Transverse colon (tissue), 4 donors: ENCODE results near the gene GGTLC3.
"Not testable (repeated sequence)": the region's sequence is repeated elsewhere in the genome, so short reads cannot be mapped to it uniquely, and the experiment has no call there.

ENCODE experiments used
- POLR2A ChIP-seq: fragments of 450-650 bp; IDR thresholded peaks from one replicate; pipeline ENCODE4 v1.6.1; 2016; ENCODE audit warnings: antibody characterized with exemption, mild to moderate bottlenecking, moderate library complexity
- POLR2AphosphoS5 ChIP-seq, 3 donors: sonication (generic); formaldehyde crosslinking; IDR thresholded peaks; one replicate each; pipeline ENCODE4 v1.6.1; 2016; ENCODE audit warnings: antibody characterized with exemption in 3 of 3
- TF ChIP-seq, protein P1 (sequence below), 5 experiments: fragments of 200-600 bp in 3 of 5; fragments of 450-650 bp in 2 of 5; sonication (generic) in 3 of 5; IDR thresholded peaks; 1 replicate in 2 of 5; 2 replicates in 3 of 5; pipeline ENCODE4 v1.5.1; 2016 to 2017; ENCODE audit warnings: antibody characterized with exemption in 5 of 5, inconsistent platforms in 3 of 5, mild to moderate bottlenecking in 2 of 5, moderate library complexity in 1 of 5

DNA sequence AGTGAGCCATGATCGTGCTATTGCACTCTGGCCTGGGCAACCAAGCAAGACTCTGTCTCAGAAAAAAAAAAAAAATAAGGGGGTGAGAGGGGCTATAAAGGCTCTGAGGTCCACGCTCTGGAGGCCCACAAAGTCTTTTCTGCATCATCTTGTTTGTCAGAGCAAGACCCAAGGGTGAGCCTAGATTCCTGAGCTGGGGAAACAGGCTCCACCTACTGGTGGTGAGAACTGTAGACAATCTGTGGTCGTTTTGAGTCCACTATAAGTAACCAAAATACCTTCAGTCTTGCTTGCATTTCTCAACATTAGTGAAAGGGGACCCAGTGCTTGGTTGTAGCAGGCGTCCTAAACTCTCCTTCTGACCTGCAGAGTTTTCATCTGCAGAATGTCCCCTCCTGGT, 5.4 kb upstream of the GGTLC3 start:
- TF ChIP-seq, protein P1, sequence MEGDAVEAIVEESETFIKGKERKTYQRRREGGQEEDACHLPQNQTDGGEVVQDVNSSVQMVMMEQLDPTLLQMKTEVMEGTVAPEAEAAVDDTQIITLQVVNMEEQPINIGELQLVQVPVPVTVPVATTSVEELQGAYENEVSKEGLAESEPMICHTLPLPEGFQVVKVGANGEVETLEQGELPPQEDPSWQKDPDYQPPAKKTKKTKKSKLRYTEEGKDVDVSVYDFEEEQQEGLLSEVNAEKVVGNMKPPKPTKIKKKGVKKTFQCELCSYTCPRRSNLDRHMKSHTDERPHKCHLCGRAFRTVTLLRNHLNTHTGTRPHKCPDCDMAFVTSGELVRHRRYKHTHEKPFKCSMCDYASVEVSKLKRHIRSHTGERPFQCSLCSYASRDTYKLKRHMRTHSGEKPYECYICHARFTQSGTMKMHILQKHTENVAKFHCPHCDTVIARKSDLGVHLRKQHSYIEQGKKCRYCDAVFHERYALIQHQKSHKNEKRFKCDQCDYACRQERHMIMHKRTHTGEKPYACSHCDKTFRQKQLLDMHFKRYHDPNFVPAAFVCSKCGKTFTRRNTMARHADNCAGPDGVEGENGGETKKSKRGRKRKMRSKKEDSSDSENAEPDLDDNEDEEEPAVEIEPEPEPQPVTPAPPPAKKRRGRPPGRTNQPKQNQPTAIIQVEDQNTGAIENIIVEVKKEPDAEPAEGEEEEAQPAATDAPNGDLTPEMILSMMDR (IDR thresholded peaks at IDR 0.05): not testable (repeated sequence)
- not testable (repeated sequence) for TF ChIP-seq POLR2A; POLR2AphosphoS5 (IDR thresholded peaks at IDR 0.05)
